C4-2B (cell line): ENCODE measurements around the gene BBX.

ENCODE experiments used
- CTCF ChIP-seq: fragments of 450-650 bp; conservative IDR thresholded peaks from 2 replicates; pipeline ENCODE4 v1.5.1; 2017; ENCODE audit warnings: mild to moderate bottlenecking
- ZFX ChIP-seq: fragments of 450-650 bp; IDR thresholded peaks from 2 replicates; pipeline ENCODE4 v1.6.1; 2017

GRCh38 chr3:107769882-107770281 is 247.1 kb downstream of the BBX start:
- TF ChIP-seq CTCF (no peak), ZFX (no peak)
